Measurements from ENCODE around the gene EXTL1.

EXTL1 gene

GRCh38 chr1:26010825-26011224, 10.8 kb upstream of the EXTL1 start:
- H3K9me3 Mint-ChIP-seq: no peaks in the 10 kb centered on the region
- H3K27me3 Mint-ChIP-seq: peaks cover 4% of the 10 kb centered on the region
- no peaks in the 10 kb centered on the region for H3K36me3 Mint-ChIP-seq (ENCODE audit: low read depth)
- H3K4me3 Mint-ChIP-seq: no peak overlapping the region
- no peak overlapping the region for H3K27ac Mint-ChIP-seq
- H3K4me1 Mint-ChIP-seq (ENCODE audit: low read depth): no peaks in the 10 kb centered on the region

DNA sequence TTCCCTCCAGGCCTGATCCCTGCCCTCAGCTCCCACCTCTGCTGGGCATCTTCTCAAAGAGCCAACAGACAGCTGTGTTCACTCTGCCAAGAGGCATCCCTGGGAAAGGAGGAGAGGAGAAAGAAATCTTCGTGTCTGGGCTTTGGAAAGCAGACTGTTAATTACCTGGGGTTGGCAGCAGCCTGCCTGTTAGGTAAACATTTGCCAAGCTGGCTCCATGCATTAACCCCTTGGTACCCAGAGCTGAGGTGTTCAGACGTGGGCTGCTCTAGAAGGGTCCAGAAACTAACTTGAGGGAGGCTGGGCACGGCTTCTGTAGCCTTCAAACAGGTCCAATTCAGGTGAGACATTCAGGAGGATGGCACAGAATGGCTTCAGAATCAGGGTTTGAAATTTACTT, 8.7 kb upstream of the EXTL1 start:
- H3K27ac Mint-ChIP-seq: no peak overlapping the region
- peaks cover 8% of the 10 kb centered on the region for H3K4me1 Mint-ChIP-seq (ENCODE audit: low read depth)
- no peaks in the 10 kb centered on the region for H3K9me3 Mint-ChIP-seq
- H3K27me3 Mint-ChIP-seq: no peaks in the 10 kb centered on the region
- H3K36me3 Mint-ChIP-seq (ENCODE audit: low read depth): no peaks in the 10 kb centered on the region
- no peak overlapping the region for H3K4me3 Mint-ChIP-seq

DNA sequence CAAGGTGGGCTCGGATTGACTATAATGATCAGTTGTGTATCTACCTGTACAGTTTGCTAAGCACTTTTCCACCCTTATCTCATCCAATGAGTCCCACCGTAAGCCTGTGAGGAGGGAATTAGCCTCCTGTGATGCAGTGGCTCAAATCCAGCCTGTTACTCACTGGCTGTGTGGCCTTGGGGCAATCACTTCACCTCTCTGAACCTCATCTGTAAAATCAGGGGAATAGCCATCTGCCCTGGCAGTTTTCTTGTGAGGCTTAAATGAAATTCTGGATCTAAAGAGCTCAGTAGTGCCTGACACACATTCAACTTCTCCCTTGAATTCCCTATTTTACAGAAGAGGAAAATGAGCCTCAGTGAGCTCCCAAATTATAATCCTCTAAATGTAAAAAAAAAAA, 7.4 kb upstream of the EXTL1 start:
- Mint-ChIP-seq H3K27ac (no peak overlapping the region), H3K4me1 (ENCODE audit: low read depth) (peaks cover 8% of the 10 kb centered on the region), H3K9me3 (no peaks in the 10 kb centered on the region), H3K36me3 (ENCODE audit: low read depth) (no peaks in the 10 kb centered on the region), H3K27me3 (no peaks in the 10 kb centered on the region), H3K4me3 (no peak overlapping the region)

DNA sequence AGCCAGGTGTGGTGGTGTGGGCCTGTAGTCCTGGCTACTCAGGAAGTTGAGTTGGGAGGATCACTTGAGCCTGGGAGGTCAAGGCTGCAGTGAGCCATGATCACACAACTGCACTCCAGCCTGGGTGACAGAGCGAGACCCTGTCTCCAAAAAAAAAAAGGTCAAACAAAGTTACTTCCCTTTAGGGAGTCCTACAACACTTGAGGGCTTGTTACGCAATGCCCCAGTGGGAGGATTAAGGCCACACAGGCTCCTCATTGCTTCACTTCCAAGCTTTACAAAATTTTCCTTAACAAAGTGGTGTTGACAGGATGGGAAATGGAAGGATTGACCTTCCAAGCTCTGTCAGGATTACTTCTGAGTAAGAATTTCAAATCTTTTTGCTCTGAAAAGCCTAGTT, 6.2 kb upstream of the EXTL1 start:
- no peak overlapping the region for H3K27ac Mint-ChIP-seq
- H3K27me3 Mint-ChIP-seq: no peaks in the 10 kb centered on the region
- no peaks in the 10 kb centered on the region for H3K36me3 Mint-ChIP-seq (ENCODE audit: low read depth)
- peaks cover 11% of the 10 kb centered on the region for H3K4me1 Mint-ChIP-seq (ENCODE audit: low read depth)
- H3K9me3 Mint-ChIP-seq: no peaks in the 10 kb centered on the region
- H3K4me3 Mint-ChIP-seq: no peak overlapping the region

- H3K4me3 Mint-ChIP-seq: no peak overlapping the region
- no peaks in the 10 kb centered on the region for H3K36me3 Mint-ChIP-seq (ENCODE audit: low read depth)
- no peak overlapping the region for H3K27ac Mint-ChIP-seq
- H3K27me3 Mint-ChIP-seq: no peaks in the 10 kb centered on the region
- H3K4me1 Mint-ChIP-seq (ENCODE audit: low read depth): peaks cover 11% of the 10 kb centered on the region
- no peaks in the 10 kb centered on the region for H3K9me3 Mint-ChIP-seq
Observed at GRCh38 chr1:26016258-26016952, 5.2 kb upstream of the EXTL1 start.

DNA sequence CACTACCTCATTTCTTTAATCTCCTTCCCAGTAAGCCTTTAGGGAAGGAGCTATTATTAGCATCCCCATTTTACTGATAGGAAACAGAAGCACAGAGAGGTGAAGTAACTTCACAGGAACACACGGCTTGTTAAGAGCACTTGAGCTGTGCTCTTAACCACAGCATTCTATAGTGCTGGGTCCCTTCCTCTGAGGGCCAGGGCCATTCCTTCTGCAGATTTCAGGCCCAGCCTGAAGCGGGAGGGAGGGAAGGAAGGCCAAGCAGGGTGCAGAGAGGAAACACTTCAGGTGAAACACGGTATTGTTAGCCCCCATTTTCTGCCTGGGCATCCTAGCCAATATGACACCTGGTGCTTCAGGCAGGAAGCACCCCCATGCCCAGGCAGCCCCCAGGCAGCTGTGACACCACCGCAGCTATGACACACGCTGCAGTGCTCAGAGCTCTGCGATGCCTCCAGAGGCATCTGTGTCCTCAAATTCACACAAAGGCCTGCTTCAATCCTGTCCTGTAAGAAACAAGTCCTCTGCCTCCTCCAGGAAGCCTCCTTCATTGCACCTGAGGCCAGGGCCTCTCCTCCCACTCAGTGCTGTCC, 4.5 kb upstream of the EXTL1 start:
- Mint-ChIP-seq H3K9me3 (no peaks in the 10 kb centered on the region), H3K4me1 (ENCODE audit: low read depth) (peaks cover 11% of the 10 kb centered on the region), H3K36me3 (ENCODE audit: low read depth) (no peaks in the 10 kb centered on the region), H3K4me3 (no peak overlapping the region), H3K27ac (no peak overlapping the region), H3K27me3 (no peaks in the 10 kb centered on the region)

DNA sequence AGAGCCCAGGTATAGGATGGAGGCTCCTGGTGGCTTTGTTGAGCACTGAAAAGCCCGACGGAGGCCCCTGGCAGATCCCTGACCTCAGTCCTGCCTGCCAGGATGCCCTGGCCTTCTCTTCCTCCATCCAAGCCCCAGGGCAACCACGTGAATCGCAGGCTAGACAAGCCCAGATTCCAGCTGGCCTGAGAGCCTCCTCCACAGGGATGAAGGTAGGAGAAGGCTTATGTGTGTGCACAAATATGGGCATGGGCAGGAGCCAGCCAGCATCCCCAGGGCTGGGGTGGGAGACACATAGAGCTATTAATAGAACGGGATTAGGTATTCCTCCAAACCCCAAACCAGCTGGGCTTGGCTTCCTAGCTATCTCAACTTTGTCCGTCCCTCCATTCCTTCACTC, 4.0 kb upstream of the EXTL1 start:
- no peaks in the 10 kb centered on the region for H3K36me3 Mint-ChIP-seq (ENCODE audit: low read depth)
- H3K27me3 Mint-ChIP-seq: no peaks in the 10 kb centered on the region
- H3K9me3 Mint-ChIP-seq: no peaks in the 10 kb centered on the region
- no peak overlapping the region for H3K4me3 Mint-ChIP-seq
- H3K4me1 Mint-ChIP-seq (ENCODE audit: low read depth): peaks cover 11% of the 10 kb centered on the region
- no peak overlapping the region for H3K27ac Mint-ChIP-seq

- H3K9me3 Mint-ChIP-seq: no peaks in the 10 kb centered on the region
- H3K4me1 Mint-ChIP-seq (ENCODE audit: low read depth): peaks cover 11% of the 10 kb centered on the region
- no peak overlapping the region for H3K27ac Mint-ChIP-seq
- H3K36me3 Mint-ChIP-seq (ENCODE audit: low read depth): no peaks in the 10 kb centered on the region
- H3K27me3 Mint-ChIP-seq: no peaks in the 10 kb centered on the region
- H3K4me3 Mint-ChIP-seq: no peak overlapping the region
Observed at GRCh38 chr1:26019641-26020315, 1.8 kb upstream of the EXTL1 start.

DNA sequence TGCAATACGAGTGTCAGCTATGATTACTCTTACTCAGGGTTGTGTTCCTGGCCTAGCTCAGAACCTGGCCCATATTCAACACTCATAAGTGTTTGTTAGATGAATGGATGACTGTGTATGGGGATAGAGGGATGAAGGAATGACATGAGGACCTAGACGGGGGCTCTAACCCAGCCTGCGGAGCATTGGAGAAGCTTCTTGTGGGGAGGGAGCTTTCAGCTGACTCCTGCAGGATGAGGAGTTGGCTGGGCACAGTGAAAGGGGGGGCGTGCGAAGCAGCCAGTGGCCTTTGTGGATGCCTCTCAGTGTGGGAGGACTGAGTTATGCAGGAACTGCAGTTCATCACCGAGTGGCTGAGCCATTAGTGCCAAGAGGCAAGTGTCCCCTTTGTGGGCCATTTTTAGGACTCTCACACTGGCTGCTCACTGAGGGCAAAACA, 1.2 kb upstream of the EXTL1 start:
- Mint-ChIP-seq H3K4me1 (ENCODE audit: low read depth) (peaks cover 11% of the 10 kb centered on the region), H3K9me3 (no peaks in the 10 kb centered on the region), H3K36me3 (ENCODE audit: low read depth) (no peaks in the 10 kb centered on the region), H3K27me3 (no peaks in the 10 kb centered on the region), H3K4me3 (no peak overlapping the region), H3K27ac (no peak overlapping the region)

DNA sequence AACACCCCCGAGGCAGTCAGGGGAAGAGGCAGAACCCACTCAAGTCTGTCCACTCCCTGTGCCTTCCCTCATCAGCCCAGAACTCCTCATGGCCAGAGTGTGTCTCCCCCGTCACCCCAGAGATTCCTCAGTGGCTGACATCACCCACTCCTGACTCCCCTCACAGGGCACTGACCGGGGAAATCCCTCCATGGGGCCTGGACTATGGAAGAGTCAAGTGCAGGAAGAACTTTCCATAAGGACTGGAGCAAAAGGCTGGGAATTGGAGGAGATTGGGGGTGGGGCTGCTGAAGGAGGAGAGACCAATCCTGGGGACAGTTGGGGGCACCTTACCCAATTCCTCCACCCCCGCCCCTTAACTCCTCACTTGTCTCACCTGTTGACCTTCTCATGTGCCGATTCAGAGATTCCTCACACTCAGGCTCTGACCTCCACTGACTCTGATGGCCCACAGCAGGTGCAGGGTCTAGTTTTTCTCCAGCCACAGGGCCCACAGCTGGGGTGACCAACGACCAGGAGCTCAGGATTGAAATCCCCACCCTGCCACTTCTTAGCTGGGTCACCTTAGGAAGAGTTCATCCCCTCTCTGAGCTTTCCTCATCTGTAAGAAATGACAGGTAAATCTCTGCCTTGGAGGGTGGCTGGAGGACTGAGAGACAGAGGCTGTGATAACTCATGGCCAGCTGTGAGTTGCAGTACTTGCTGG, 481 bp upstream of the EXTL1 start:
- Mint-ChIP-seq H3K27me3 (no peaks in the 10 kb centered on the region), H3K4me1 (ENCODE audit: low read depth) (peaks cover 11% of the 10 kb centered on the region), H3K27ac (no peak overlapping the region), H3K9me3 (no peaks in the 10 kb centered on the region), H3K36me3 (ENCODE audit: low read depth) (no peaks in the 10 kb centered on the region), H3K4me3 (no peak overlapping the region)

DNA sequence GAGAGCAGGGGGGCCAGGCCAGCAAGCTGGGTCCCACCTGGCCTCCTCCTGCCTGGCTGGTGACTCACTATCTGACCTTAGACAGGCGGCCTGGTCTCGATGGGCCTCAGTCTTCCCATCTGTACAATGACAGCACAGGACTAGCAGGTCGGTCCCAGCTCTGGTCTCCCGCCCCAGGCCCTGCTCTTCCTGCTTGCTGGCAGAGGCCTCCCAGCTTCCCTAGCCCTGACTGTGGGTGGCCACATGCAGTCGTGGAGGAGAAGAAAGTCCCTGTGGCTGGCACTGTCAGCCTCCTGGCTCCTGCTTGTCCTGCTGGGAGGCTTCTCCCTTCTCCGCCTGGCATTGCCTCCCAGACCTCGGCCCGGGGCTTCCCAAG, 817 bp downstream of the EXTL1 start:
- Mint-ChIP-seq H3K9me3 (no peaks in the 10 kb centered on the region), H3K4me1 (ENCODE audit: low read depth) (peaks cover 3% of the 10 kb centered on the region), H3K36me3 (ENCODE audit: low read depth) (no peaks in the 10 kb centered on the region), H3K4me3 (no peak overlapping the region), H3K27ac (no peak overlapping the region), H3K27me3 (no peaks in the 10 kb centered on the region)

GRCh38 chr1:26023009-26023408, 1.4 kb downstream of the EXTL1 start:
- Mint-ChIP-seq H3K36me3 (ENCODE audit: low read depth) (no peaks in the 10 kb centered on the region), H3K4me3 (no peak overlapping the region), H3K27ac (no peak overlapping the region), H3K9me3 (no peaks in the 10 kb centered on the region), H3K27me3 (no peaks in the 10 kb centered on the region), H3K4me1 (ENCODE audit: low read depth) (peaks cover 3% of the 10 kb centered on the region)

DNA sequence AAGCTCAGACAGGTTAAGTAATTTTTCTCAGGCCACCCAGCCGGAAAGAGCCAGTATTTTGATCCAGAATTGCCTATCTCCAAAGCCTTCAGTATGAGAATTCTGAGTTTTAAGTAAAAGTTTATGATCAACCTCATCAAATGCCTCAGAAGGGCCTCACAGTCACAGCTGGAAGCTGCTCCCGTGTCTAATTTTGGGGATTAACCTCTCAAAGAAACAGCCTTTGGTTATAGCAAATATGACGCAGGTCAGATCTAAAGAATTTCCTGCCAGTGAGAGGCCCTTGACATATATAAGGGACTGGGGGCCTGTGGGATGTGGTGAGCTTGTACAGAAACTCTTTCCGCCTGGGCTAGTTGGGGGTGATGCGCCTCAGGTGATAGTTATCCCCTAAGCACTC, 2.3 kb downstream of the EXTL1 start:
- Mint-ChIP-seq H3K4me1 (ENCODE audit: low read depth) (peaks cover 3% of the 10 kb centered on the region), H3K9me3 (no peaks in the 10 kb centered on the region), H3K27me3 (no peaks in the 10 kb centered on the region), H3K27ac (no peak overlapping the region), H3K36me3 (ENCODE audit: low read depth) (no peaks in the 10 kb centered on the region), H3K4me3 (no peak overlapping the region)

- no peaks in the 10 kb centered on the region for H3K36me3 Mint-ChIP-seq (ENCODE audit: low read depth)
- no peaks in the 10 kb centered on the region for H3K27me3 Mint-ChIP-seq
- no peak overlapping the region for H3K4me3 Mint-ChIP-seq
- H3K4me1 Mint-ChIP-seq (ENCODE audit: low read depth): no peaks in the 10 kb centered on the region
- no peaks in the 10 kb centered on the region for H3K9me3 Mint-ChIP-seq
- no peak overlapping the region for H3K27ac Mint-ChIP-seq
Observed at GRCh38 chr1:26025060-26025459, 3.5 kb downstream of the EXTL1 start.

DNA sequence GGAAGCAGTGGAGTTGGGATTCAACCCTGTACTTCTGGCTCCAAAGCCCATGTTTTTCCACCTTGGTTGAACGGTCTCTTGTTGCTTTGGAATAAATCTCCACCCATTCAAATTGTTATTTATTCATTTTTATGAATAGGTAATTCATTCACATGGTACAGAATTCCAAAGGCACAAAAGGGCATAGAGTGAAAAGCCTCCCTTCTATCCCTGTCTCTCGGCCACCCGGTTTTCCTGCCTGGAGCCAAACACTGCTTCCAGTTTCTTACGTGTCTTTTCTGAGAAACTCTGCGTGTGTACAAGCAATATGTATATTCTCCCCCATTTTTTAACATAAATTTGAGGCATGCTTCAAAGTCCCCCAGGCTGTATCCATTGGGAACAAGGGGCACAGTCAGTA, 3.9 kb downstream of the EXTL1 start:
- no peak overlapping the region for H3K27ac Mint-ChIP-seq

More for the DNA sequence above, 3.9 kb downstream of the EXTL1 start:
- Mint-ChIP-seq H3K4me3 (no peak overlapping the region), H3K9me3 (no peaks in the 10 kb centered on the region), H3K4me1 (ENCODE audit: low read depth) (no peaks in the 10 kb centered on the region), H3K36me3 (ENCODE audit: low read depth) (no peaks in the 10 kb centered on the region), H3K27me3 (no peaks in the 10 kb centered on the region)
